Type B pancreatic cell (in vitro differentiated cells): Measurements from ENCODE around the gene INHBB. TPM values are rescaled to one million over a fixed set of nuclear protein-coding genes. Genes with fewer than 3 reads are reported as not detected.
A peak's percentile ranks its signal among the peaks of the same experiment; 100 is the strongest.

Experiments
- DNase-seq: peaks from one replicate; pipeline ENCODE4 v3.0.0; 2021; ENCODE audit warnings: mixed read lengths; ENCODE audit not compliant: unreplicated experiment; ENCODE audit errors: extremely low spot score
- H3K27ac Mint-ChIP-seq: 2 replicates; pipeline ENCODE4 v1.8.0; 2021; ENCODE audit warnings: mild to moderate bottlenecking, mixed read lengths
- H3K27me3 Mint-ChIP-seq: 2 replicates; pipeline ENCODE4 v1.8.0; 2021; ENCODE audit warnings: mixed read lengths
- H3K36me3 Mint-ChIP-seq: 2 replicates; pipeline ENCODE4 v1.8.0; 2021; ENCODE audit warnings: mixed read lengths
- H3K4me1 Mint-ChIP-seq: one replicate; pipeline ENCODE4 v1.8.0; 2021; ENCODE audit warnings: mixed read lengths; ENCODE audit not compliant: unreplicated experiment
- H3K4me3 Mint-ChIP-seq: 2 replicates; pipeline ENCODE4 v1.8.0; 2021; ENCODE audit warnings: mild to moderate bottlenecking, mixed read lengths
- H3K9me3 Mint-ChIP-seq: 2 replicates; pipeline ENCODE4 v1.8.0; 2021; ENCODE audit warnings: mixed read lengths
- CTCF ChIP-seq: fragments of 200-600 bp; sonication (generic); conservative IDR thresholded peaks from 2 replicates; pipeline ENCODE4 v1.5.0; 2021; ENCODE audit warnings: antibody characterized with exemption, mild to moderate bottlenecking
- long read RNA-seq: library from polyadenylated mRNA; unstranded; transcript quantifications from one replicate; pipeline ENCODE4 v2.0.0, GENCODE V29; 2020
- total RNA-seq: library from RNA; stranded (reverse); gene quantifications from 2 replicates; pipeline ENCODE4 v1.2.1, GENCODE V29; 2021; ENCODE audit warnings: low replicate concordance

INHBB gene
- total RNA-seq, result 4.9 and 7.5 TPM in 2 replicates
- long read RNA-seq, result 0 reads

DNA sequence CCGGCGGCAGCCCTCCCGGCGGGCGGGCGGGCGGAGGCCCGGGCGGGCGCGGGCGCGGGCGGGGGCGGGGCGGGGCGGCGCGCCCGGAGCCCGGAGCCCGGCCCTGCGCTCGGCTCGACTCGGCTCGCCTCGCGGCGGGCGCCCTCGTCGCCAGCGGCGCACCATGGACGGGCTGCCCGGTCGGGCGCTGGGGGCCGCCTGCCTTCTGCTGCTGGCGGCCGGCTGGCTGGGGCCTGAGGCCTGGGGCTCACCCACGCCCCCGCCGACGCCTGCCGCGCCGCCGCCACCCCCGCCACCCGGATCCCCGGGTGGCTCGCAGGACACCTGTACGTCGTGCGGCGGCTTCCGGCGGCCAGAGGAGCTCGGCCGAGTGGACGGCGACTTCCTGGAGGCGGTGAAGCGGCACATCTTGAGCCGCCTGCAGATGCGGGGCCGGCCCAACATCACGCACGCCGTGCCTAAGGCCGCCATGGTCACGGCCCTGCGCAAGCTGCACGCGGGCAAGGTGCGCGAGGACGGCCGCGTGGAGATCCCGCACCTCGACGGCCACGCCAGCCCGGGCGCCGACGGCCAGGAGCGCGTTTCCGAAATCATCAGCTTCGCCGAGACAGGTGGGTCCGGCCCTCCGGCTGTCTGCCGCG, at the start of gene INHBB:
Gene INHBB, plus strand, starts transcription at position 111 of the 641 bp plus-strand sequence. Its CDS starts 53 bp downstream, at position 164.
- DNase-seq, result no peak
- H3K27ac Mint-ChIP-seq, result peak within 1 kb of the TSS; percentile 29
- peak within 1 kb of the TSS; percentile 83 for H3K4me3 Mint-ChIP-seq
- H3K9me3 Mint-ChIP-seq, result no peaks in the 10 kb centered on the region
- peaks cover 63% of the 10 kb centered on the region for H3K27me3 Mint-ChIP-seq
- peaks cover 25% of the 10 kb centered on the region for H3K4me1 Mint-ChIP-seq
- TF ChIP-seq CTCF, result no peak
- H3K36me3 Mint-ChIP-seq, result no peaks in the 10 kb centered on the region

- DNase-seq, result no peak
These were observed 47.6 kb upstream of the INHBB start for GRCh38 chr2:120298173-120298835.

GRCh38 chr2:120299004-120299403, 46.9 kb upstream of the INHBB start:
- Mint-ChIP-seq H3K4me3 (no peak overlapping the region), H3K27ac (no peak overlapping the region), H3K36me3 (peaks cover 36% of the 10 kb centered on the region), H3K27me3 (peaks cover 2% of the 10 kb centered on the region), H3K4me1 (peaks cover 6% of the 10 kb centered on the region), H3K9me3 (peaks cover 6% of the 10 kb centered on the region)
- TF ChIP-seq CTCF, result no peak
- no peak for DNase-seq

More at GRCh38 chr2:120298173-120298835, 47.6 kb upstream of the INHBB start:
- Mint-ChIP-seq H3K9me3 (peaks cover 6% of the 10 kb centered on the region), H3K4me1 (peaks cover 10% of the 10 kb centered on the region), H3K27ac (no peak overlapping the region), H3K4me3 (no peak overlapping the region), H3K27me3 (peaks cover 2% of the 10 kb centered on the region), H3K36me3 (peaks cover 33% of the 10 kb centered on the region)
- TF ChIP-seq CTCF, result no peak

DNA sequence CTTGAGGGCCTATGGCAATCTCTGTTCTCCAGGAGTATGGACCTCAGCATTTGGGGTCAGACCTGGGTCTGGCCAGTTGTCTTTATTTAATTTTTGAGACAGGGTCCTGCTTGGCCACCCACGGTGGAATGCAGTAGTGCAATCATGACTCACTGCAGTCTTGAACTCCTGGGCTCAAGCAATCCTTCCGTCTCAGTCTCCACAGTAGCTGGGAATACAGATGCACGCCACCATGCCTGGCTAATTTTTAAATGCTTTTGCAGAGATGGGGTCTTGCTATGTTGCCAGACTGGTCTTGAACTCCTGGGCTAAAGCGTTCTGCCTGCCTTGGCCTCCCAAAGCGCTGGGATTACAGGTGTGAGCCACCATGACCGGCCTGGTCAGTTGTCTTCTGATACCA, 46.4 kb upstream of the INHBB start:
- no peak for TF ChIP-seq CTCF
- Mint-ChIP-seq H3K4me1 (peaks cover 5% of the 10 kb centered on the region), H3K27me3 (peaks cover 2% of the 10 kb centered on the region), H3K27ac (no peak overlapping the region), H3K4me3 (no peak overlapping the region), H3K9me3 (peaks cover 6% of the 10 kb centered on the region), H3K36me3 (peaks cover 35% of the 10 kb centered on the region)
- no peak for DNase-seq

GRCh38 chr2:120300385-120300784, 45.6 kb upstream of the INHBB start:
- H3K9me3 Mint-ChIP-seq, result peaks cover 6% of the 10 kb centered on the region
- no peak for DNase-seq
- peaks cover 5% of the 10 kb centered on the region for H3K4me1 Mint-ChIP-seq
- TF ChIP-seq CTCF, result no peak
- H3K27ac Mint-ChIP-seq, result no peak overlapping the region
- no peak overlapping the region for H3K4me3 Mint-ChIP-seq
- H3K27me3 Mint-ChIP-seq, result peaks cover 2% of the 10 kb centered on the region
- peaks cover 35% of the 10 kb centered on the region for H3K36me3 Mint-ChIP-seq
